HG02938 (cell line): ENCODE results near the gene SLC41A2.
A peak's percentile ranks its signal among the peaks of the same experiment; 100 is the strongest.
"Not testable (repeated sequence)": the region's sequence is repeated elsewhere in the genome, so short reads cannot be mapped to it uniquely, and the experiment has no call there.

Source experiments
- ATAC-seq: cut with Tn5 transposase; IDR thresholded peaks from one replicate; pipeline ENCODE4 v1.9.1; 2021; ENCODE audit warnings: mild to moderate bottlenecking, moderate library complexity; ENCODE audit not compliant: unreplicated experiment

The SLC41A2 gene, protein sequence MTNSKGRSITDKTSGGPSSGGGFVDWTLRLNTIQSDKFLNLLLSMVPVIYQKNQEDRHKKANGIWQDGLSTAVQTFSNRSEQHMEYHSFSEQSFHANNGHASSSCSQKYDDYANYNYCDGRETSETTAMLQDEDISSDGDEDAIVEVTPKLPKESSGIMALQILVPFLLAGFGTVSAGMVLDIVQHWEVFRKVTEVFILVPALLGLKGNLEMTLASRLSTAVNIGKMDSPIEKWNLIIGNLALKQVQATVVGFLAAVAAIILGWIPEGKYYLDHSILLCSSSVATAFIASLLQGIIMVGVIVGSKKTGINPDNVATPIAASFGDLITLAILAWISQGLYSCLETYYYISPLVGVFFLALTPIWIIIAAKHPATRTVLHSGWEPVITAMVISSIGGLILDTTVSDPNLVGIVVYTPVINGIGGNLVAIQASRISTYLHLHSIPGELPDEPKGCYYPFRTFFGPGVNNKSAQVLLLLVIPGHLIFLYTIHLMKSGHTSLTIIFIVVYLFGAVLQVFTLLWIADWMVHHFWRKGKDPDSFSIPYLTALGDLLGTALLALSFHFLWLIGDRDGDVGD

GRCh38 chr12:104958001-104958804 is at the start of gene SLC41A2:
Gene SLC41A2, minus strand, starts transcription at chr12:104958290. Its CDS starts 29,763 bp downstream, at chr12:104928527.
- peak; percentile 67 for ATAC-seq

DNA sequence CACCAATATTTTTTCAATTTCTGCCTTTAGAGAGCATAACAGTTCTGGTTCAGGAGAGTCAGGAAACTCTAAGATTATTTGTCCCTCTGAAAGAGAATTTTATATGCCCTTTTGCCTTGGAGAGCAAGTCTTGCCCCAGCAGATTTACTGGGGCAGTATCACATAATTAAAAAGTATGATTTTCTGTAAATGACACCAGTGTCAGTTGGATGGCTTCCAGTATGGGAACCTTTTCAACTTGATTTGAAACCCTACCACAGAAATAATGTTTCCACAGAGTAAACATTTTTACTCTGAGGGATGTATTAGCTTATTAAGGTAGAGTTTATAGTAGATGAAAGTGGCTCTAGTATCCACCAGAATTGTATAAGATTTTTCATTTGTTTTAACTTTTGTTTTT is 43.4 kb upstream of the SLC41A2 start:
- no peak for ATAC-seq

DNA sequence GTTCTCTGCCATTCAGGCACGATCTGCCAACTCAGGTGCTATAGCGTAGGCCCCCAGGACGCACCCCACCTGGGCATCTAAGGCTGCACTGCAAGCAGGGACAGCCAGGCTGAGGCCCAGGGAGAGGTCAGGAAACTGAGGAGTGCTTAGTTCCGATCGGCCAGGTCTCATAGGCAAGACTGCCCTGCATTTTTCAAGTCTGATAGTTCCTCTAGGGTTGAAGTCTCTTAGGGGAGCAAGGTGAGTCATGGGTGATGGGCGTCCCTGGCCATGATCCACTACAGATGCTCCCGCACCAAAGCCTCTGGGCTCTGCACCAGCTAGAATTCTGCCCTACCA is 41.2 kb upstream of the SLC41A2 start:
- no peak for ATAC-seq

DNA sequence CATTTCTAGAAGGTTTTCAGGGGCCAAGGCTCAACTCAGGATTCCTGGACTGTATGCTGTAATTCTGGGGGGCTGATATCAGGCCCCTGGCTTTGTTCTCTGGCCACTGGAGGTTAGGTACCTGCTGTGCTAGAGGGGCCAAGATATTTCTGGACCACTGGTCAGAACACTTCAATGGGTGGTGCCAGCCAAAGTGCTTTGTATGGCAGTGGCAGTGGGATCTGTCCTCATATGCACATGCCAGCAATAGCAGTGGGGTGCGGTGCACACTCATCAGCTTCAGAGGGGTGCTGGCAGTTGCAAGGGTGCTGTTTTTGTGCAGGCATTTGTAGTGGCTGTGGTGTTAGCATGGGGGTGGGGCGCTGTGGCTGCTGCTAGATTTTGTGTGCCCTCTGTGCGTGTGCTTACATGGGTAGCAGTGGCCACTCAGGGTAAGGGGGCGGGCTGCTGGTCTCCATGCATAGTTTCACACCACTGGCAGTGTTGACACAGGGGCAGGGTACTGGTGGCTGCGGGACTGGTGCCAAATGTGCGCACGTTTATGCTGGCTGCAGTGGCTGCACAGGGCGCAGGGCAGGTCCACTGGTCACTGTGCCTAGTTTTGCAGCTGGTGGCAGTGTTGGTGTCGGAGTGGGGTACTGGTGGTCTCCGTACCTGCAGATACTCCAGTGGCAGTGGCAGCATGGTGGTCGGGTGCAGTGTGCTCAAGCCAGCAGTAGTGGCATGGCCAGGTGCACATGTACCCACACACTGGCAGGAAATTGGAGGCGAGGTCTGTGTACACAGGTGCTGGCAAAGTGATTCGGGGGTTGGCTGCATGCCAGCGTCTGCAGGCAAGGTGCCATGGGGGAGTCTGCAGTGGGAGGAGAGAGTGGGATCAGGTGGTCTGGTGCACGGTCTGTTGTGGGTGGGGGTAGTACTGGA is 40.6 kb upstream of the SLC41A2 start:
- no peak for ATAC-seq

- no peak for ATAC-seq
Observed at GRCh38 chr12:104997541-104997940, 39.5 kb upstream of the SLC41A2 start.

DNA sequence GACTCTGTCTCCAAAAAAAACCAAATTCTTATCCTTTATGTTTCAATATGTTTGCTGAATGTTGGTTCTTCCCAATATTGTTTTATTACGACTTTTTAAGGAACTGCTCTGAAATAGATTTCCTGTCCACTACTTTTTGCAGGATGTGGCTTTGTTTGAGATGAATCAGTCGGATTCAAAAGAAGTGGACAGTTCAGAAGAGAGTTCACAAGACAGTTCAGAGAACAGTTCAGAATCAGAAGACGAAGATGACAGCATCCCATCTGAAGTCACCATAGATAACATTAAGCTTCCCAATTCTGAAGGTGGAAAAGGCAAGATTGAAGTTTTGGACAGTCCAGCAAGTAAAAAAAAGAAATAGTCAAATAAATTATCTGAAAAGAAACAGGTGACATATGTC is 36.2 kb upstream of the SLC41A2 start:
- ATAC-seq: no peak

DNA sequence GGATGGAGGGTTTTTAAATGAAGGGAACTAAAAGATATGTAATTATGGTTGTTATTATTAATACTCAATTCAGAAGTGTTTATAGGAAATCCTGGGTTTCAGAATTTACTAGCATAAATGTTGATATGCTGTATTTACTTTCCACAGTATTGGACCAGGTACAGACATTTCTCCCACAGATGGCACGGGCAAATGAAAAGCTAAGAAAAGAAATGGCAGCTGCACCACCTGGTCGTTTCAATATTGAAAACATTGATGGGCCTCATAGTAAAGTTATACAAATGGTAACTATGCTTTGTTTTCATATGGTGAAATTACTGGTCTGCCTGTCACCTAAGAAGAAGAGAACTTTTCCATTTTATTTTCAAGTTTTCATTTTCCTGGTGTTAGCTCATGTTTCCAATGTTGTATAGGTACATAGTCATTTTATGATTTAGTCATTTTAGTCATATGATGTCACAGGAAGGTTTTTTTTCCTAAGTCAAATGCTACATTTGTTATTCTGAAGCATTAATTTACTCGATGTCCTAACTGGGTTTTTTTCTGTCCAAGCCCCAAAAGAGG is 33.6 kb upstream of the SLC41A2 start:
- ATAC-seq: no peak

- no peak for ATAC-seq
Observed at GRCh38 chr12:104990950-104991349, 32.9 kb upstream of the SLC41A2 start.

GRCh38 chr12:104986022-104986941 is 28.2 kb upstream of the SLC41A2 start, which contains the start of gene NOPCHAP1:
Gene NOPCHAP1, plus strand, starts transcription at chr12:104986316. Its CDS starts 37 bp downstream, at chr12:104986353.
- peak; percentile 95 for ATAC-seq

DNA sequence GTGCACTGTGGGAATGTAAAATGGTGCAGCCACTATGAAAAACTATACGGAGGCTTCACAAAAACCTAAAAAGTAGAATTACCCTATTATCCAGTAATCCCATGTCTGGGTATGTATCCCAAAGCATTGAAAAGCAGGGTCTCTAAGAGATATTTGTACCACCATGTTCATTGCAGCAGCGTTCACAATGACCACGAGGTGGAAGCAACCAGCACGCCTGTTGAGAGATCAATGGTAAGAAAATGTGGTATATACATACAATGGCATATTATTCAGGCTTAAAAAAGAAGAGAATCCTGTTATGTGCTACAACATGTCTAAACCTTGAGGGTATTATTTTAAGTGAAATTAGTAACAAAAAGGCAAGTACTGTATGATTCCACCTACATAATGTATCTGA is 27.1 kb upstream of the SLC41A2 start:
- ATAC-seq: no peak

DNA sequence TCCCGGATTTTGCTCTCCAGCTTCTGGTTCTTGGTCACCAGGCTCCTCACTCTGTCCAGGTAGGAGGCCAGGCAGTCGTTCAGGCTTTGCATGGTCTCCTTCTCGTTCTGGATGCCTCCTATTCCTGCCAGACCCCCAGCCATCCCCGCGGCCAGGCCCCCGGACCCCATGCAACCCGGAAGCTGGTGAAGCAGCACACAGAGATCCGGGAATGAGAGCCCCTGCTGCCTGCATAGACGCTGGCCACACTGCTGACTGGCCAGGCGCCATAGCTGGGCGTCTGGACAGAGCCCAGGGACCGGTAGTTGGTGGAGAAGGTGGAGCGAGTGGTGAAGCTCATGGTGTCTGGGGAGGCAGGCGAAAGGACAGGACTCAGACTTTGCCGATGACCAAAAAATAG is 19.6 kb upstream of the SLC41A2 start:
- not testable (repeated sequence) for ATAC-seq

- ATAC-seq: no peak
Observed at GRCh38 chr12:104976703-104977102, 18.6 kb upstream of the SLC41A2 start.

GRCh38 chr12:104975587-104976343 is 17.7 kb upstream of the SLC41A2 start:
- no peak for ATAC-seq

DNA sequence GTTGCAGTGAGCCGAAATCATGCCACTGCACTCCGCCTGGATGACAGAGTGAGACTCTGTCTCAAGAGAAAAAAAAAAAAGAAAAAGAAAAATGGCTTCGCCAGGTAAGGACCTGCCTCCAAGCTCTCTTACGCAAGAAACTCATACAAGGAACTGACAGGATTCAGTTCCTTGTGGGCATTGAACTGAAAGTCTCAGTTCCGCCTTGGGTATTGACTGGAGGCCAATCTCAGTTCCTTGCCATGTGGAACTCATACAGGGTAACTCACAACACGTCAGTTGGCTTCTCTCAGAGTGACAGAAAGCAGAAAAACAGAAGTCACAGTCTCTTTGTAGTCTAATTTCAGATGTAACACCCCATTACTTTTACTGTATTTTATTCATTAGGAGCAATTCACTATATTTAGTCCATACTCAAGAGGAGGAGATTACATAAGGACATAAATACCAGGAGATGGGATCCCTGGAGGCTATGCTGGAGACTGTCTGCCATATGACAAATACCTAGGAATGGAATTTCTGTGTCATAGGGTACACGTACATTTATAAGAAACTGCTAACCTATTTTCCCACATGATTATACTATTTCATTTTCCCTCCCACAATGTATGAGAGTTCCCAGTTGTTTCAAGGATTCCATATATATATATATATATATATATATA is 16.7 kb upstream of the SLC41A2 start:
- ATAC-seq: peak; percentile 98

- ATAC-seq: no peak
Observed at GRCh38 chr12:104973250-104973649, 15.2 kb upstream of the SLC41A2 start.

GRCh38 chr12:104971306-104971705 is 13.2 kb upstream of the SLC41A2 start:
- no peak for ATAC-seq

DNA sequence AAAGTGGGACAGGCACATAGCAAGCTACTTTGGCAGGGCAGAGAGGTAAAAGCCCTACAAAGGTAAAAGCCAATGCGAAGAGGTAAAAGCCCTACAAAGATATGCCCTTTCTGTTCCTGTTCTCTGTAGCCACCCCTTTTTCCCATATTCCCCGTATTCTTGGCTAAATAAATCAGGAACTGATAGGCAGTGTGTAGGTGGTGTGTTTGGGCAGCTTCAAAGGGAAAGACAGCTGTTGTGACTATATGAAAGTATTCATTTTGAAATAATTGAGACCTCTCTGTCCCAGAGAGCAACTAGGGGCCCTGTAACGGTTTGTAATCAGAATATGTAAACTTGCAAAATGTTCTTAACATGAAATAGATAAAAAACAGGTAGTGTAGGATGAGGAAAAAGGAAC is 11.3 kb upstream of the SLC41A2 start:
- ATAC-seq: no peak

- ATAC-seq: peak; percentile 93
Observed at GRCh38 chr12:104966677-104967076, 8.6 kb upstream of the SLC41A2 start.
